HL-60/S4 treated with retinoic acid at 250 ng/mL for 4 days and 3 days (cell line): Measurements from ENCODE around the gene RNF220.

Experiments used
- in situ Hi-C: fragments of 300-500 bp; cut with MboI; formaldehyde crosslinking; loops from 2 replicates; pipeline ENCODE4 v1.7.0; 2022; ENCODE audit warnings: low sequenced_read_pairs

The RNF220 gene

GRCh38 chr1:44672961-44673674 lies 268.1 kb downstream of the RNF220 start:
- in situ Hi-C loops, result no loop called here

GRCh38 chr1:44673675-44674112 lies 268.6 kb downstream of the RNF220 start:
- in situ Hi-C loops, result no loop called here

DNA sequence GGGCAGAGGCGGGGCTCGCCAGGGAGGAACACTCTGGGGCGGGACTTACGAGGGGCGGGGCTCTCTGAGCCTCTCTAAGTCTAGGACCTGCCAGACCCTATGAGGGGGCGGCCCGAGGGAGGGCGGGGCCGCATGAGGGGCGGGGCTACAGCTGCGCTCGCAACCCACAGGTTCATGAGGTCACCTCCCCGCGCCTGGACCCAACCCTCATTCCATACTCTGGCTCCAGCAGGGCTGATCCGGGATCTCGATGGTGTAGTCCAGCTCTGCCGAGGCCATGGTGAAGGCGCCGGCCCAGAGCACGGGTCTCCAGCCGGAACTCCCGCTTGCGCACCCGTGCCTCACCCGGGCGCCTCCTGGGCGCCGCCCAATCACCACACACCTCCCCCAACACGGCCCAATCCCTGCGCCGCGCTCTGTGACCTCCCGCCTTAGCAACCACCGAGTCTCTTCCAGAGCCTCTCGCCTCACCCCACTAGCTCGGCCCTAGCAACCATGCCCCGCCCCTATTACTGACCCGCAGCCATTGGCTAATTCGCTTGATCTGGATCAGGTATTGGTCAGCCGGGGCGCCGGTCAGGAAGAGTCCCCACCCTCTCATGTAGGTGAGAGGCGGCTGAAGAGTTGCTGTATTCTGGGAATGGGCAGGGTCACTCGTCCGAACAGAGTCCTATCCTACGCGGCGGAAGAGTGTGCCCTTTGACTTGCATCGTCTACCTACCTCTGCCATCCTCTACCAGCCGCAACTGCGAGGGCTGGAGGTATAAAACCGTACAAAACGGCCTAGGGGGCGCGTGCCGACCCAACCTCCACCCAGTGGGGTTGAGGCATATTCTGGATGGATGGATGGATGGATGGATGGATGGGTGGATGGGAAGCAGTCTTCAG lies 269.3 kb downstream of the RNF220 start, which contains the start of the genes ARMH1 and TMEM53:
Gene ARMH1 (plus strand): TSS at position 602 of the 888 bp plus-strand sequence. CDS start 14,984 bp downstream, outside the sequence.
Gene TMEM53 (minus strand): TSS at position 369 of the 888 bp plus-strand sequence. CDS start 90 bp downstream, at position 279.
- in situ Hi-C loops, result no loop called here

GRCh38 chr1:44675186-44675585 lies 270.1 kb downstream of the RNF220 start:
- in situ Hi-C loops, result no loop called here

GRCh38 chr1:44676484-44677200 lies 271.6 kb downstream of the RNF220 start:
- in situ Hi-C loops, result no loop called here

DNA sequence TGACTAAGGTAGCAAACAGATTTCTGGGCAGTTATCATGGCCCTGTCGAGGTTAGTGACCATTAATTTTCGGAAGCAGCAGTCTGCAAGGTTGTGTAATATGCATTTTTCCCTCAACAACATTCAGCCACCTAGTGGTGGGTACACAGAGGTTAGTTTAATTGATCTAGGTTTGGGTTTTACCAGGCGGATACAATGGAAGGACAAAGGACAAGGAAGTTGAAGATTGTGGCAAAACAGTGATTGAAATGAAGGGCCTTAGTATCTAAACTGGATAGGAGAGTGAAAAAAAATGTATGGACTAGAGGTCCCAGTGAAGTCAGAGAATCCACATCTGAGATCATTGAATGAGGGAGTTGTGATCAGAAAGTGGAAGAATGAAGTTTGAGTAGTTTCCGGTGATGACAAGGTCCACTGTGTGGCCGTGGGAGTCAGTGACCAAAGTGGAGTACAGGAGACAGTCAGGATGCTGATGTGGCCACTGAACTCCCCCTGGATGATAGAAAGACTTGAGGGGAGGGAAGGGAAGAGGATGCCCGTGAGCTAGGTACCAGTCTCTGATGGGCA lies 272.2 kb downstream of the RNF220 start:
- in situ Hi-C loops, result no loop called here

GRCh38 chr1:44678120-44678519 lies 273.1 kb downstream of the RNF220 start:
- in situ Hi-C loops, result no loop called here

- in situ Hi-C loops, result no loop called here
Observed at GRCh38 chr1:44678626-44679025, 273.6 kb downstream of the RNF220 start.

GRCh38 chr1:44679468-44679867 lies 274.4 kb downstream of the RNF220 start:
- in situ Hi-C loops, result no loop called here

DNA sequence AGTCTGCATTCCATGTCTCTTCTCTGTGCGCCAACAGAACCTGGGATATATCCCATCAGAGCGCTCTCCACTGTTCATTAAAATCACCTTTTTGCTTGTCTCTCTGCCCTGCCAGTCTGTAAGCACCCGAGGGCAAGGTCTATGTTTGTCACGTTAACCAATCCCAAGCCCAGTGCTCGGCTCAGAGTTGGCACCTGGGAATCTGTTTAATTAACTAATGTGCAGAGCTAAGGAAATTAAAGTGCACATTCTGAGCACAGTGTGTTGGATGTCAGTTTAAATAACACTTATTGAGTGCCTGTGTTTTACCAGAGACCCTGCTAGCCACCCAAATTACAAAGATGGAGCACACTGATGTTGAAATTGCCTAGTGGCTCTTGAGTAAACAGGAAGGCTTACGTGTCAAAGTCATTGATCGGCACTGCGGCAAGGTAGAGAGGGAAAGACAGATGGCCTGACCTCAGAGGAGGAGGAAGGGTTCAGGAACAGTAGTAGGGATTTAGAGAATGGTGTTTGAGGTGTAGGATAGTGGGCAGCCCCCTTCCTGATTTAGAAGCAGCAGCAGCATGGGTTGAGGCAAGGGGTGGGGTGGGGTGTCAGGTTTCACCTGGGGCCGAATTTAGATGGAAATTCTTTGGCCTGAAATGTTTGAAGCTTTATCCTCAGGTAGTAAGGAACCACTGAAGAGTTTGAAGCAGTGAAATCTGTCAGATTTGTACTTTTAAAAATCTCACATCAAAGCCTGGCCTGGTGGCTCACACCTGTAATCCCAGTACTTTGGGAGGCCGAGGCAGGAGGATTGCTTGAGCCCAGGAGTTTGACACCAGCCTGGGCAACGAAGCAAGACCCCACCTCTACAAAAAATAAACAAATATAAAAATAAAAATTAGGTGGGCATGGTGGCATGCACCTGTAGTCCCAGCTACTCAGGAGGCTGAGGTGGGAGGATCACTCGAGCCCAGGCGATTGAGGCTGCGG lies 277.1 kb downstream of the RNF220 start:
- in situ Hi-C loops, result no loop called here

DNA sequence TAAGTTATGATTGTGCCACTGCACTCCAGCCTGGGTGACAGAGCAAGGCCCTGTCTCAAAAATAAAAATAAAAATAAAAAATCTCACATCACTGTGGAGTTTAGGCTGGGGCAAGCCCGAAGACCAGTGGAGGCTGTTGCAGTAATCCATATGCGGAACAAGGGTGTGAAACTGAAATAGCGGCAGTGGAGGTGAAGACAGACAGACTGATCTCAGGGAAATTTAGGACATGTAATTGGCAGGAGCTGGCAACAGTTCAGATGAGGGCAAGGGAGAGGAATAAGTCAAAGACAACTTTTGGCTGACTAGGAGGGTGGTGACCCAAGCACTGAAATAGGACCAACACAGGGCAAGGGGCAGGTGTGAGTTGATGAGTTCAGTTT lies 277.8 kb downstream of the RNF220 start:
- in situ Hi-C loops, result no loop called here

DNA sequence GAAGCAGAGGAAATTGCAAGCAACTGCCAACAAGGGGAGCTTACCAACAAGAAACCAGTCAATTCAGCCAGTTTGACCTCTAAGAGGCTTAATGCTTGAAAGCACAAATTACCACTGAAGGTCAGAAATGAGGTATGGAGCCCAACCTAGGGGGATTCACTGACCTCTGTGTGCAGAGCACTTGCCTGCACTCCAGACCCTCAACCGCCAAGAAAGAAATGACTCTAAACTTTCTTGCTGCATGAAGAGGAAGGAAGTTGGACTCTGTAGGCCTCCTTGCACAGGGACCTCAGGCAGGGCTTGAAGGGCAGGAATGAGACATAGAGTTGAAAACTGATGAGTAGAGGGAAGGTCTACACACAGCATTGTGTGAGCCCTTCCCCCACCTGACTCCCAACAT lies 279.5 kb downstream of the RNF220 start:
- in situ Hi-C loops, result no loop called here

- in situ Hi-C loops, result no loop called here
Observed at GRCh38 chr1:44685218-44685617, 280.2 kb downstream of the RNF220 start.

DNA sequence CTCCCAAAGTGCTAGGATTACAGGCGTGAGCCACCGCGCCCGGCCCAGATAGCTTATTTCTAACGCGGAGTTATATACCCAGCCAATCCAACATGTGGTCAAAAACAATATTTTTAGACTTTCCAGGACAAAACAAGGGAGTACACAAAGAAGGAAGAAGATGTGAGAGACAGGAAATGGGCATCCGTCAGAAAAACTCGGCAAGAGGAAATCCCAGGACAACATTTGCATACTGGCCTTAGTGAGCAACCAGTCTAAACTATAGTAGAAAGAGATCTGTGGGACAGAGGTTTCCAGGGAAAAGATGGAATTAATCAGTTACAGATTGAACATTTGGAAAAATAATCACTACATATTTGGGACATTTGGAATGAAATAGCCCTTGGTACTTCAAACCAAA lies 280.8 kb downstream of the RNF220 start:
- in situ Hi-C loops, result no loop called here

DNA sequence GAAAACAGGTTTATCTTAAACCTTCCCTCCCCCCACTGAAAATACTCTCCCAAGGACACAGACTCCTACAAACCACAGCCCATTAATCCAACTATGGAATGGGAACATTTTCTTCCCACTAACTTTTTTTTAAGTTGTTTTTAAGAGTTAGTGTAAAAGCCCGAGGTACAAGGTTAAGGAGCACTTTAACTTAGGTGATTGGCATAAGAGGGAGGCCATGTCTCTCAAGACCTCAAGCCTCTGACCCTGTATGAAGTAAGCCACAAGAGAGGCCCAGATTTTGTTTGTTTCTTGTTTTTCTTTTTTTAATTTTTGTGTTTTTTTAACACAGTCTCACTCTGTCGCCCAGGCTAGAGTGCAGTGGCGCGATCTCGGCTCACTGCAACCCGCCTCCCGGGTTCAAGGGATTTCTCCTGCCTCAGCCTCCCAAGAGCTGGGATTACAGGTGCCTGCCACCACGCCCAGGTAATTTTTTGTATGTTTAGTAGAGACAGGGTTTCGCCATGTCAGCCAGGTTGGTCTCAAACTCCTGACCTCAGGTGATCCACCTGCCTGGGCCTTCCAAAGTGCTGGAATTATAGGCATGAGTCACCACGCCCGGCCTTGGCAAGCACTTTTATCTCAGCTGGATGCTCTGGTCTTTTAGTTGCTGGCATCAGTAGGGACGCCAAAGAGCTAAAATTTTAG lies 283.8 kb downstream of the RNF220 start:
- in situ Hi-C loops, result no loop called here

DNA sequence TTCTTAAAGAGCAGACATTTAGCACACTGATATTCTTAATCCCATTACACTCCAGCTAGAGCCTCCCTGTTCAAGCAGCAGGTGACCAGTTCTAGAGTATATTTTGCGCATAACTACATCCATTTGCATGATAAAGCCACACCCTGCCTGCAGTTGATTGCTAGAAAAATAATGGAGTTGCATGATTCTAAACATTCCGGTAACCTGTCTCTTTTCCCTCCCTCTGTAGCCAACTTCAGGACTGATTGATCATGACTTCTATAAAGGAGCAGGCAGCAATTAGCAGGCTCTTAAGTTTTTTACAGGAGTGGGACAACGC lies 284.4 kb downstream of the RNF220 start:
- in situ Hi-C loops, result no loop called here

GRCh38 chr1:44693159-44693558 lies 288.1 kb downstream of the RNF220 start:
- in situ Hi-C loops, result no loop called here

DNA sequence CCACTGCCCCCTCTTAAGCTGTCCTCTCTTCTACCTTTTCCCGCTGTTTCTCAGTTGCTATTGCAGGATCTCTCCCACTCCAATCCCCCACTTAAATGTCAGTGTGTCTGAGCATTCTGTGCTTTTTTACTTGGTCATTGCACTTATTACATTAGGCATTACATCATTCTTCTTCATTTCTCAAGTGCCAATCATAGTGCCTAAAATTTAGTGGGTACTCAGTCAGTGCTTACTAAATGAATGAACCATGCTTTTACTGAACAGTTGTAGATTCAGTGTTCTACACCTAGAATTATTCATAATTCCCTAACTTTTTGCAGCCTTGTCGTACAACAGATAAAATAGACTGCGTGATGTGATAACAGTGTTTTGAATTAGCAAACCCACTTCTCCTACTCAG lies 288.8 kb downstream of the RNF220 start:
- in situ Hi-C loops, result no loop called here

DNA sequence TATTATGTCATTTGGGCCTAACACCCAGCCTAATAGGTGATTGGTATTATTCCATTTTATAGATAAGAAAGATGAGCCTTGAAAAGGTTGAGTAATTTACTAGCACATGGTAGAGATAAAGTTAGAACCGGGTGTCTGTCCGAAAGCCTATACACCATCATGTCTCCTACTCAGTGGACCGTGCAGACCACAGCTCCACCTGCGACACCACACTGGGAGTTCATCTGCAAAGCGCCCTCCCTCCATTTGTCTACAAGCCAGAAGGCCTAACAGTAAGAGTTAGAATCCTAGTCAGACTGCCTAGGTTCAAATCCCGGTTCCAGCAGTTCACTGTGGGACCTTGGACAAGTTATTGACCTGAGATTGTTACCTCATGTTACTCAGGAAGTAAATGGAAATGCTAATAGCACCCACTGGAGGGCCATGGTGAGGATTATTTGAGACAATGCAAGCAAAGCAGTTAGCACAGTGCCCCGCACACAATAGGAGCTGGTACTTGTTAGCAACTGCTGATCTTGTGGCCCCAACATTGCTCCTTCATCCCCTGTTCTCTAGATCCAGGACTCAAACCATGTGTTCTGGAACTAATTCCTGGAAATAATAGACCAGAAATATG lies 289.9 kb downstream of the RNF220 start:
- in situ Hi-C loops, result no loop called here
